Progenitor cell of endocrine pancreas (in vitro differentiated cells): Measurements from ENCODE around the gene SYT1. TPM values are rescaled to one million over a fixed set of nuclear protein-coding genes. Genes with fewer than 3 reads are reported as not detected.

Experiments used
- DNase-seq: peaks from one replicate; pipeline ENCODE4 v3.0.0; 2021; ENCODE audit warnings: low spot score; ENCODE audit not compliant: unreplicated experiment
- H3K27ac Mint-ChIP-seq: 2 replicates; pipeline ENCODE4 v1.8.0; 2021; ENCODE audit warnings: mild to moderate bottlenecking, moderate library complexity, mixed read lengths
- H3K27me3 Mint-ChIP-seq: 2 replicates; pipeline ENCODE4 v1.8.0; 2021; ENCODE audit warnings: mixed read lengths
- H3K36me3 Mint-ChIP-seq: 2 replicates; pipeline ENCODE4 v1.8.0; 2022; ENCODE audit warnings: mixed read lengths; ENCODE audit not compliant: insufficient read depth
- H3K4me1 Mint-ChIP-seq: 2 replicates; pipeline ENCODE4 v1.8.0; 2021; ENCODE audit warnings: low read depth, mixed read lengths
- H3K4me3 Mint-ChIP-seq: 2 replicates; pipeline ENCODE4 v1.8.0; 2021; ENCODE audit warnings: low read depth, mild to moderate bottlenecking, moderate library complexity, mixed read lengths
- H3K9me3 Mint-ChIP-seq: 2 replicates; pipeline ENCODE4 v1.8.0; 2021; ENCODE audit warnings: low read depth, mixed read lengths
- total RNA-seq: library from RNA; stranded (reverse); gene quantifications from 2 replicates; pipeline ENCODE4 v1.2.1, GENCODE V29; 2021
- TF ChIP-seq, protein P1 (sequence below): fragments of 200-600 bp; sonication (generic); IDR thresholded peaks from one replicate; pipeline ENCODE4 v1.5.0; 2021; ENCODE audit warnings: antibody characterized with exemption, mild to moderate bottlenecking; ENCODE audit not compliant: unreplicated experiment

Gene SYT1
- total RNA-seq, 1 donor from 2014 or later, result 4.3 TPM

DNA sequence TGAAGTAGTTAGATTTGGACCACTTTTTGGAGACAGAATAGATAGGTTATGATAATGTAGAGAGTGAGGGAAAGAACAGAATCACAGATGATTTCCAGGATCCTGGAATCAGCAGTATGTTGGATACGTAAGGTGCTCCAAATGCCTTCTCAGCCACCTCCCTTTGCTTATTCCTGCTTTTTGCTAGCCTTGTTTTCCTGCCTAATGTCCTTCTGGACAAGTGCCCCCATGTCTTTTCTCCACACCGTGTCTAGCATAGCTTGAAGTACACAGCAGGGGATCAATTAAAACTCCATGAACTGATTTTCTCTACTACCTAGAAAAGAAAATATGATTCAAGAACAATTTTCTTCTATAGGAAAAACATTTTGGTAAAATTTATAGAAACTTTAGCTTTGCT is 144.0 kb downstream of the SYT1 start:
- no peaks in the 10 kb centered on the region for H3K4me1 Mint-ChIP-seq
- H3K9me3 Mint-ChIP-seq, result no peaks in the 10 kb centered on the region
- H3K27me3 Mint-ChIP-seq, result no peaks in the 10 kb centered on the region
- TF ChIP-seq, protein P1, sequence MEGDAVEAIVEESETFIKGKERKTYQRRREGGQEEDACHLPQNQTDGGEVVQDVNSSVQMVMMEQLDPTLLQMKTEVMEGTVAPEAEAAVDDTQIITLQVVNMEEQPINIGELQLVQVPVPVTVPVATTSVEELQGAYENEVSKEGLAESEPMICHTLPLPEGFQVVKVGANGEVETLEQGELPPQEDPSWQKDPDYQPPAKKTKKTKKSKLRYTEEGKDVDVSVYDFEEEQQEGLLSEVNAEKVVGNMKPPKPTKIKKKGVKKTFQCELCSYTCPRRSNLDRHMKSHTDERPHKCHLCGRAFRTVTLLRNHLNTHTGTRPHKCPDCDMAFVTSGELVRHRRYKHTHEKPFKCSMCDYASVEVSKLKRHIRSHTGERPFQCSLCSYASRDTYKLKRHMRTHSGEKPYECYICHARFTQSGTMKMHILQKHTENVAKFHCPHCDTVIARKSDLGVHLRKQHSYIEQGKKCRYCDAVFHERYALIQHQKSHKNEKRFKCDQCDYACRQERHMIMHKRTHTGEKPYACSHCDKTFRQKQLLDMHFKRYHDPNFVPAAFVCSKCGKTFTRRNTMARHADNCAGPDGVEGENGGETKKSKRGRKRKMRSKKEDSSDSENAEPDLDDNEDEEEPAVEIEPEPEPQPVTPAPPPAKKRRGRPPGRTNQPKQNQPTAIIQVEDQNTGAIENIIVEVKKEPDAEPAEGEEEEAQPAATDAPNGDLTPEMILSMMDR, result no peak
- no peak overlapping the region for H3K27ac Mint-ChIP-seq
- H3K36me3 Mint-ChIP-seq, result no peaks in the 10 kb centered on the region
- DNase-seq, result no peak
- no peak overlapping the region for H3K4me3 Mint-ChIP-seq

DNA sequence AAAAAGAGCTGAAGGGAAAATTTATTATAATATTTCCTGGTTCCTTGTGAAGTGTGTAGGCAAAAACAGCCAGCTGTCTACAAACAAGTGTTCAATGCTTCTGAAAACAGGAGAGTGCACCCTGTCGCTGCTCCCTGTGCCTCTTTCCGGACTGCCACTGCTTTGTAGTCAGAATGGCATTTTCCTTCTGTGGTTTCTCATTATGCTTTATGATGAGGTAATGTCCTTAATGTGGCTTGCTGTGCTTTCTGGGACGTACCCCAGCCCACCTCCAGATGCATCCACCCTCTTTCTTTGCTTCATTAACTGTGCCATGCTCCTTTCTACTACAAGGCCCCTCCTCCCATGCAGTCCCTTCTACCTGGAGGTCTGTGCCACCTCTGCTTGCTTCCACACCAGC is 148.1 kb downstream of the SYT1 start:
- no peak for DNase-seq
- Mint-ChIP-seq H3K27me3 (no peaks in the 10 kb centered on the region), H3K27ac (no peak overlapping the region), H3K36me3 (no peaks in the 10 kb centered on the region), H3K4me1 (no peaks in the 10 kb centered on the region), H3K4me3 (no peak overlapping the region), H3K9me3 (peaks cover 4% of the 10 kb centered on the region)
- TF ChIP-seq, protein P1, result no peak

DNA sequence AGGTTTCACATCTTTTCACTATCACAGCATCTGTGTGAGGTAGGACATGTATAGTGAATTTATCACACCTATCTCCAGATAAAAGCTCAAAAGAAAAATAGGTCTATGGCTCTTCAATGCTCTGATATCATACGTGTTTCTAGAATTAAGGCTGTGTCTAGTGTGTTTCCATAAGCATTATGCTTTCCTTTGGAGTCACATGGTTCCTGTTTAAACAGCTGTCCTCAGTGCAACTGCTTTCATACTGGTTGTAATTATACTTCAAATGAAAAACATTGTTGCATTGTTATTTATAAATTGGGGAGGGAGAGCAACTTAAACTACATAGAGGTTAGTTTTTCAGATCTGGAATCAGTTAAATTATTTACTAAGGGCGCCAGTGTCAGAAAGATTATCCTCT is 151.6 kb downstream of the SYT1 start:
- Mint-ChIP-seq H3K9me3 (peaks cover 7% of the 10 kb centered on the region), H3K4me3 (no peak overlapping the region), H3K27me3 (no peaks in the 10 kb centered on the region), H3K36me3 (no peaks in the 10 kb centered on the region), H3K27ac (no peak overlapping the region), H3K4me1 (no peaks in the 10 kb centered on the region)
- TF ChIP-seq, protein P1, result no peak
- DNase-seq, result no peak

DNA sequence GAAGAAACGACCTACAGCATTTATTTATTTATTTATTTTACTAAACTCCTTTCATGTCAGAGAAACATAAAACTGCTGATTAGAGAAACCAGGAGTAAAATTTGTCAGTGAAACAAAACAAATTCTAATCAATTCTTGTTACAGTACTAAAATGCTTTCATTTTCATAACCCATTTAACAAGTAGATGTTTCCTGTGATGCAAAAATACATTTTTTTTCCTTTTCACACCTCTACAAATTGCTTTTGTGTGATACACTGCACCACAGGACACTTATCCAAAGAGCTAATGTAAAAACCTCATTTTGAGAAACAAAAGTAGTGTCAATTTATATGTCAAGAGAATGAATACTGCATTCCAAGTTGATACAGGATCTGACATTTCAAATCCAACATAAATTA is 155.1 kb downstream of the SYT1 start:
- Mint-ChIP-seq H3K4me3 (no peak overlapping the region), H3K36me3 (no peaks in the 10 kb centered on the region), H3K9me3 (peaks cover 7% of the 10 kb centered on the region), H3K4me1 (no peaks in the 10 kb centered on the region), H3K27me3 (no peaks in the 10 kb centered on the region), H3K27ac (no peak overlapping the region)
- DNase-seq, result no peak
- TF ChIP-seq, protein P1, result no peak

DNA sequence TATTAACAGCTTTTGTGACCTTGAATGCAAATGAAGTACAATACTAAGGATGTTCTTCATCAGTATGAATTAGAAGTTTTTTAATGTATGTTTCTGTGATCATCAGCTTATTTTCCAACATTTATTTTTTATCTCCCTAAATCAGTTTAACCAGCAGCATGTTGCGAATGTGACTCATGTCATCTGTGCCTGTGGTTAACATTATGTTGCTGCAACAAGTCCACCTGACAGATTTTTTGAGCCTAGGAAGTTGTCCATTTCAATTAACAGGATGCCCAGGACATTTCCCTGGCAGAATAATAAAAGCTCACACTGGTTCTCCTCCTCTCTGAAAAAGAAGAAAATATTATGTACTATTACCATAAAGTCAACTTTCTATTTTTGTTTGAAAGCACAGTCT is 155.5 kb downstream of the SYT1 start:
- H3K4me1 Mint-ChIP-seq, result no peaks in the 10 kb centered on the region
- H3K9me3 Mint-ChIP-seq, result peaks cover 7% of the 10 kb centered on the region
- no peak overlapping the region for H3K27ac Mint-ChIP-seq
- TF ChIP-seq, protein P1, result no peak
- DNase-seq, result no peak
- H3K4me3 Mint-ChIP-seq, result no peak overlapping the region
- H3K36me3 Mint-ChIP-seq, result no peaks in the 10 kb centered on the region
- H3K27me3 Mint-ChIP-seq, result no peaks in the 10 kb centered on the region
